Panc1 (cell line): Measurements from ENCODE around the gene FYN. TPM values are rescaled to one million over a fixed set of nuclear protein-coding genes. Genes with fewer than 3 reads are reported as not detected.

Source experiments
- ATAC-seq: fragments of 200-7000 bp; cut with Tn5 transposase; 2 replicates; pipeline ENCODE4 v1.9.1; 2020; ENCODE audit warnings: mild to moderate bottlenecking, moderate library complexity
- BruUV-seq: library from RNA; stranded (reverse); fragments of 400-500 nt; replicated peaks from 2 replicates; lab custom pipeline; 2021; lab: Mats Ljungman, UMichigan
- CTCF ChIA-PET: fragments of 300-600 bp; sonication (Branson Sonifier 250); formaldehyde crosslinking; loops from one replicate; lab custom pipeline; 2022; ENCODE audit warnings: antibody characterized with exemption; lab: Charles Lee
- POLR2A ChIA-PET: fragments of 300-600 bp; sonication (Branson Sonifier 250); formaldehyde crosslinking; loops from one replicate; lab custom pipeline; 2022; ENCODE audit warnings: antibody characterized with exemption; lab: Charles Lee
- DNase-seq: peaks from one replicate; pipeline ENCODE4 v3.0.0-alpha.2; 2010; ENCODE audit warnings: low read depth, low spot score
- H3K27ac ChIP-seq: 2 replicates; pipeline ENCODE4 v1.5.1; 2011; ENCODE audit warnings: mild to moderate bottlenecking, low read length, inconsistent platforms
- H3K27me3 ChIP-seq: fragments of 200-500 bp; sonication (Bioruptor generic); 2 replicates; pipeline ENCODE4 v1.6.0; 2014; ENCODE audit warnings: low read length, inconsistent platforms; ENCODE audit not compliant: control insufficient read depth, insufficient read depth
- H3K36me3 ChIP-seq: fragments of 200-500 bp; sonication (Bioruptor generic); 2 replicates; pipeline ENCODE4 v1.5.1; 2014; ENCODE audit warnings: inconsistent platforms, mild to moderate bottlenecking, low read length, moderate library complexity; ENCODE audit not compliant: control insufficient read depth, insufficient read depth
- H3K4me1 ChIP-seq: 2 replicates; pipeline ENCODE4 v1.5.1; 2011; ENCODE audit warnings: inconsistent platforms, mild to moderate bottlenecking, low read length, moderate library complexity; ENCODE audit not compliant: control insufficient read depth, insufficient read depth
- H3K4me3 ChIP-seq, 2 experiments: 2 replicates each; pipeline ENCODE4 v1.5.1; 2011 to 2012; ENCODE audit warnings: low read depth in 2 of 2, low read length in 2 of 2, mild to moderate bottlenecking in 2 of 2, inconsistent platforms in 1 of 2, moderate library complexity in 1 of 2
- H3K9me3 ChIP-seq: fragments of 200-500 bp; sonication (Bioruptor generic); 2 replicates; pipeline ENCODE4 v1.5.1; 2014; ENCODE audit warnings: low read depth, mild to moderate bottlenecking, inconsistent platforms, low read length, moderate library complexity; ENCODE audit not compliant: control insufficient read depth, insufficient read depth
- POLR2AphosphoS5 ChIP-seq: IDR thresholded peaks from 2 replicates; pipeline ENCODE4 v1.6.1; 2012; ENCODE audit warnings: mild to moderate bottlenecking, low read depth, low read length, moderate library complexity
- SIN3A ChIP-seq: IDR thresholded peaks from 2 replicates; pipeline ENCODE4 v1.6.1; 2012; ENCODE audit warnings: low read depth, mild to moderate bottlenecking, low read length, moderate library complexity, borderline replicate concordance; ENCODE audit not compliant: insufficient read depth
- TCF7L2 ChIP-seq: IDR thresholded peaks from 2 replicates; pipeline ENCODE4 v1.6.1; 2011; ENCODE audit warnings: mild to moderate bottlenecking, low read depth, low read length, inconsistent platforms
- in situ Hi-C: cut with HindIII; loops from 2 replicates; pipeline ENCODE4 v1.10.0; 2016; ENCODE audit warnings: low sequenced_read_pairs, low pct_unique_long_range_greater_than_20kb
- intact Hi-C: fragments of 100-400 bp; cut with micrococcal nuclease; formaldehyde crosslinking; loops from one replicate; pipeline ENCODE4 v1.10.0; 2022; ENCODE audit not compliant: unreplicated experiment
- total RNA-seq: library from RNA; stranded (reverse); gene quantifications from one replicate; pipeline ENCODE4 v1.2.1, GENCODE V29; 2021; ENCODE audit not compliant: unreplicated experiment
- TF ChIP-seq, protein P1 (sequence below): fragments of 450-650 bp; IDR thresholded peaks from 2 replicates; pipeline ENCODE4 v1.5.1; 2017; ENCODE audit warnings: mild to moderate bottlenecking
- TF ChIP-seq, protein P2 (sequence below), 2 experiments: IDR thresholded peaks; 2 replicates each; pipeline ENCODE4 v1.6.1; 2011 to 2012; ENCODE audit warnings: low read depth in 2 of 2, control low read depth in 1 of 2, low read length in 1 of 2, mild to moderate bottlenecking in 1 of 2, moderate library complexity in 1 of 2; ENCODE audit not compliant: insufficient read depth in 1 of 2

The FYN gene
- total RNA-seq, 1 experiment from 2014 or later, result 4.2 TPM

DNA sequence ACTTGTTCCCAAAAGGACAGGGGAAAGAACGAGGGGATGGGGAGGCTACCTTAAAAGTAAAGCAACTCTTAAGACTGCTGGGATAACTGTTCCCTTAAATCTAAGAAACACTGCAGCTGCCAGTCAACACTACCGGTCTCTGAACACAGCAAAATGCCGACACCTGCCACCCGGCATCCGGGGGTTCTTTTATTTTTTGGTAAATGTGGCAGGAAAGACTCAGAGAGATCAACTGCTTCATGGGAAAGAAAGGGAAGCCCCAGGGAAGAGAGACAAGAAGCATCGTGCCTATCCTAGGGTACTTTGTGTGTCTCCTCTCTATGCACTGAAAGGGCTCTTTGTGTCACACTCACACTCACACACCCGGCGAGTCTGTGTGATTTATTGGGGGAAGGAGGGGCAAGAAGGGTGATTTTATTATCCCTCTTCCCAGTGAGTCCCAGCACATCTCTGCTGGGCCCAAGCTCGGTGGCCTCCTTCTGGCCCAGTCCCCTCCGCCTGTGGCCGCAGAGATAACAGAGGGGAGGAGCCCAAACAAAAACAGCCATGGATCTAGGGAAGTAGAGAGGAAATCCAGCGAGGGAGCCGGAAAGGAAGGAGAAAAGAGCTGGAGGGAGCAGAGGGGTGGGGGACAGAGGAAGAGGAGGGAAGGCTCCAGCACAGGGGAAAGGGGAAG is 1.4 kb downstream of the FYN start:
- in situ Hi-C loops, result no loop called here
- no peak for DNase-seq

DNA sequence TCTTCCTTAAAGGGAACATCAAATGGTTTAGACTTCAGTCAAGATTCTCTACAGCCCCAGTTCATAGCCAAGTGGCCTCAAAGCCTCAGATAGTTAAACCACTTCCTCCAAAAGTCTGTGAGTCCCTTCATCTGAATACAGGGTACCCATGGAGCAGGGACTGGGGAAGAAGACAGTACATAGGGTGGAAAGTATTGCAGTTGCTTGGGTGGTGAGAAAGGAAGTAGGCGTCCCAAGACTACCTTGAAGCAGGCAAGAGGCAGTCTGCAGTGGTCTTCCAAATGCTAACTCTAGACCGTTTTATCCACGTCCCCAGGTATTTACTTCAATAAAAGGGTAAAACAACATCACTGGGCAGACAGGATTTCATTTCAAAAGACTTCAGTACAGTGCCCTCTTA is 2.0 kb downstream of the FYN start:
- Histone ChIP-seq H3K4me3 (peak overlapping the region in 1 of 2 experiments; percentile 87; a peak in 1 of 4 replicates), H3K27ac (no peak overlapping the region), H3K36me3 (no peaks in the 10 kb centered on the region), H3K4me1 (peaks cover 12% of the 10 kb centered on the region), H3K27me3 (peaks cover 55% of the 10 kb centered on the region), H3K9me3 (no peaks in the 10 kb centered on the region)
- ATAC-seq, result no peak
- intact Hi-C loops (no loop called here), in situ Hi-C loops (no loop called here)
- no TSS peak for BruUV-seq
- TF ChIP-seq SIN3A (no peak), POLR2AphosphoS5 (no peak), TCF7L2 (no peak)
- TF ChIP-seq, protein P1, sequence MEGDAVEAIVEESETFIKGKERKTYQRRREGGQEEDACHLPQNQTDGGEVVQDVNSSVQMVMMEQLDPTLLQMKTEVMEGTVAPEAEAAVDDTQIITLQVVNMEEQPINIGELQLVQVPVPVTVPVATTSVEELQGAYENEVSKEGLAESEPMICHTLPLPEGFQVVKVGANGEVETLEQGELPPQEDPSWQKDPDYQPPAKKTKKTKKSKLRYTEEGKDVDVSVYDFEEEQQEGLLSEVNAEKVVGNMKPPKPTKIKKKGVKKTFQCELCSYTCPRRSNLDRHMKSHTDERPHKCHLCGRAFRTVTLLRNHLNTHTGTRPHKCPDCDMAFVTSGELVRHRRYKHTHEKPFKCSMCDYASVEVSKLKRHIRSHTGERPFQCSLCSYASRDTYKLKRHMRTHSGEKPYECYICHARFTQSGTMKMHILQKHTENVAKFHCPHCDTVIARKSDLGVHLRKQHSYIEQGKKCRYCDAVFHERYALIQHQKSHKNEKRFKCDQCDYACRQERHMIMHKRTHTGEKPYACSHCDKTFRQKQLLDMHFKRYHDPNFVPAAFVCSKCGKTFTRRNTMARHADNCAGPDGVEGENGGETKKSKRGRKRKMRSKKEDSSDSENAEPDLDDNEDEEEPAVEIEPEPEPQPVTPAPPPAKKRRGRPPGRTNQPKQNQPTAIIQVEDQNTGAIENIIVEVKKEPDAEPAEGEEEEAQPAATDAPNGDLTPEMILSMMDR, result no peak
- no peak for DNase-seq
- ChIA-PET POLR2A (no interaction called here), CTCF (no interaction called here)

More for the DNA sequence above, 1.4 kb downstream of the FYN start:
- Histone ChIP-seq H3K36me3 (no peaks in the 10 kb centered on the region), H3K4me3 (peak overlapping the region; percentile 47 to 87), H3K4me1 (peaks cover 12% of the 10 kb centered on the region), H3K9me3 (no peaks in the 10 kb centered on the region), H3K27ac (no peak overlapping the region), H3K27me3 (peaks cover 58% of the 10 kb centered on the region)
- intact Hi-C loops, result no loop called here
- BruUV-seq, result no TSS peak
- POLR2A ChIA-PET, result no interaction called here
- TF ChIP-seq, protein P1, result no peak
- no peak for ATAC-seq
- CTCF ChIA-PET, result no interaction called here

DNA sequence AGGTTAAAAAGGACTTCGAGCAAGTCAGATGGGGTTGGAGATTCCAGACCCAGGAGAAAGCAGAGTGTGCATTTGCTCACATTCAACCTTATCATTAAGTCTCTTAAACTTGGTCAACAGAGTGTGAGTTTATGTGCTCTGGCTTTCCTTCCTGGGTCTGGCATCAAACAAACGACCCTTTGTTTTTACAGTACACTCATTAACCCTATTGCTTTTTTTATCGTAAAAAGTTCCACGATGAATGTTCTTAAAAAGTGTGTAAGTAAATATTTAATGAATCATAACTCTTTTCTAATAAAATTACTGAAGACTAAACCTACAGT is 2.5 kb downstream of the FYN start:
- in situ Hi-C loops, result no loop called here
- no peak overlapping the region for H3K27ac ChIP-seq

More for the DNA sequence above, 2.5 kb downstream of the FYN start:
- Histone ChIP-seq H3K27me3 (peaks cover 52% of the 10 kb centered on the region), H3K4me3 (no peak overlapping the region), H3K4me1 (peaks cover 12% of the 10 kb centered on the region), H3K36me3 (no peaks in the 10 kb centered on the region), H3K9me3 (no peaks in the 10 kb centered on the region)
- BruUV-seq, result no TSS peak
- ChIA-PET CTCF (no interaction called here), POLR2A (no interaction called here)
- intact Hi-C loops, result no loop called here
- DNase-seq (no peak), ATAC-seq (no peak)
- TF ChIP-seq TCF7L2 (no peak), POLR2AphosphoS5 (no peak), SIN3A (no peak)
- TF ChIP-seq, protein P2, sequence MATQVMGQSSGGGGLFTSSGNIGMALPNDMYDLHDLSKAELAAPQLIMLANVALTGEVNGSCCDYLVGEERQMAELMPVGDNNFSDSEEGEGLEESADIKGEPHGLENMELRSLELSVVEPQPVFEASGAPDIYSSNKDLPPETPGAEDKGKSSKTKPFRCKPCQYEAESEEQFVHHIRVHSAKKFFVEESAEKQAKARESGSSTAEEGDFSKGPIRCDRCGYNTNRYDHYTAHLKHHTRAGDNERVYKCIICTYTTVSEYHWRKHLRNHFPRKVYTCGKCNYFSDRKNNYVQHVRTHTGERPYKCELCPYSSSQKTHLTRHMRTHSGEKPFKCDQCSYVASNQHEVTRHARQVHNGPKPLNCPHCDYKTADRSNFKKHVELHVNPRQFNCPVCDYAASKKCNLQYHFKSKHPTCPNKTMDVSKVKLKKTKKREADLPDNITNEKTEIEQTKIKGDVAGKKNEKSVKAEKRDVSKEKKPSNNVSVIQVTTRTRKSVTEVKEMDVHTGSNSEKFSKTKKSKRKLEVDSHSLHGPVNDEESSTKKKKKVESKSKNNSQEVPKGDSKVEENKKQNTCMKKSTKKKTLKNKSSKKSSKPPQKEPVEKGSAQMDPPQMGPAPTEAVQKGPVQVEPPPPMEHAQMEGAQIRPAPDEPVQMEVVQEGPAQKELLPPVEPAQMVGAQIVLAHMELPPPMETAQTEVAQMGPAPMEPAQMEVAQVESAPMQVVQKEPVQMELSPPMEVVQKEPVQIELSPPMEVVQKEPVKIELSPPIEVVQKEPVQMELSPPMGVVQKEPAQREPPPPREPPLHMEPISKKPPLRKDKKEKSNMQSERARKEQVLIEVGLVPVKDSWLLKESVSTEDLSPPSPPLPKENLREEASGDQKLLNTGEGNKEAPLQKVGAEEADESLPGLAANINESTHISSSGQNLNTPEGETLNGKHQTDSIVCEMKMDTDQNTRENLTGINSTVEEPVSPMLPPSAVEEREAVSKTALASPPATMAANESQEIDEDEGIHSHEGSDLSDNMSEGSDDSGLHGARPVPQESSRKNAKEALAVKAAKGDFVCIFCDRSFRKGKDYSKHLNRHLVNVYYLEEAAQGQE (IDR thresholded peaks at IDR 0.05; ENCODE audit: insufficient read depth in 1 of 2, low read depth in 2 of 2, low read length in 1 of 2), result no peak
- TF ChIP-seq, protein P1, result no peak
